AG09319 (cell line): Measurements from ENCODE around the gene KLHL3.
"Not testable (repeated sequence)": the region's sequence is repeated elsewhere in the genome, so short reads cannot be mapped to it uniquely, and the experiment has no call there.

Experiments used
- DNase-seq: peaks from one replicate; pipeline ENCODE4 v3.0.0-alpha.2; 2010; ENCODE audit warnings: low read depth; ENCODE audit errors: extremely low read depth
- CTCF ChIP-seq: IDR thresholded peaks from 2 replicates; pipeline ENCODE4 v1.5.1; 2011; ENCODE audit warnings: low read depth, mild to moderate bottlenecking, inconsistent platforms, low read length, moderate library complexity

Gene KLHL3

GRCh38 chr5:137651022-137651421, 84.9 kb downstream of the KLHL3 start:
- no peak for DNase-seq
- TF ChIP-seq CTCF = no peak

GRCh38 chr5:137649228-137649935, 86.5 kb downstream of the KLHL3 start:
- no peak for TF ChIP-seq CTCF
- no peak for DNase-seq

GRCh38 chr5:137648361-137648760, 87.5 kb downstream of the KLHL3 start:
- TF ChIP-seq CTCF = no peak
- DNase-seq = no peak

- no peak for DNase-seq
- TF ChIP-seq CTCF = no peak
Measured at GRCh38 chr5:137647401-137647800, 88.5 kb downstream of the KLHL3 start.

GRCh38 chr5:137646761-137647160, 89.1 kb downstream of the KLHL3 start:
- no peak for TF ChIP-seq CTCF
- no peak for DNase-seq

- not testable (repeated sequence) for DNase-seq
Measured at GRCh38 chr5:137643081-137643480, 92.8 kb downstream of the KLHL3 start.

GRCh38 chr5:137642091-137642490, 93.8 kb downstream of the KLHL3 start:
- DNase-seq = no peak
- TF ChIP-seq CTCF = no peak

GRCh38 chr5:137641148-137641547, 94.7 kb downstream of the KLHL3 start:
- DNase-seq = no peak
- no peak for TF ChIP-seq CTCF
